GM10266 (cell line): Measurements from ENCODE around the gene CFAP410.

Experiments
- DNase-seq: peaks from one replicate; pipeline ENCODE4 v3.0.0; 2012; ENCODE audit errors: extremely low spot score
- CTCF ChIP-seq: IDR thresholded peaks from 2 replicates; pipeline ENCODE4 v1.5.1; 2012; ENCODE audit warnings: mild to moderate bottlenecking, low read depth; ENCODE audit not compliant: control insufficient read depth, insufficient read depth; ENCODE audit errors: missing control alignments

Gene CFAP410

GRCh38 chr21:44375761-44376241, 36.6 kb upstream of the CFAP410 start:
- no peak for DNase-seq
- TF ChIP-seq CTCF: no peak

GRCh38 chr21:44375281-44375651, 36.1 kb upstream of the CFAP410 start:
- no peak for TF ChIP-seq CTCF
- no peak for DNase-seq

GRCh38 chr21:44374601-44375280, 35.6 kb upstream of the CFAP410 start:
- no peak for TF ChIP-seq CTCF
- no peak for DNase-seq

GRCh38 chr21:44372616-44373015, 33.4 kb upstream of the CFAP410 start:
- DNase-seq: no peak
- TF ChIP-seq CTCF: no peak

GRCh38 chr21:44371596-44371995, 32.4 kb upstream of the CFAP410 start:
- no peak for DNase-seq
- TF ChIP-seq CTCF: no peak

GRCh38 chr21:44370786-44371410, 31.7 kb upstream of the CFAP410 start:
- TF ChIP-seq CTCF: no peak
- no peak for DNase-seq

DNA sequence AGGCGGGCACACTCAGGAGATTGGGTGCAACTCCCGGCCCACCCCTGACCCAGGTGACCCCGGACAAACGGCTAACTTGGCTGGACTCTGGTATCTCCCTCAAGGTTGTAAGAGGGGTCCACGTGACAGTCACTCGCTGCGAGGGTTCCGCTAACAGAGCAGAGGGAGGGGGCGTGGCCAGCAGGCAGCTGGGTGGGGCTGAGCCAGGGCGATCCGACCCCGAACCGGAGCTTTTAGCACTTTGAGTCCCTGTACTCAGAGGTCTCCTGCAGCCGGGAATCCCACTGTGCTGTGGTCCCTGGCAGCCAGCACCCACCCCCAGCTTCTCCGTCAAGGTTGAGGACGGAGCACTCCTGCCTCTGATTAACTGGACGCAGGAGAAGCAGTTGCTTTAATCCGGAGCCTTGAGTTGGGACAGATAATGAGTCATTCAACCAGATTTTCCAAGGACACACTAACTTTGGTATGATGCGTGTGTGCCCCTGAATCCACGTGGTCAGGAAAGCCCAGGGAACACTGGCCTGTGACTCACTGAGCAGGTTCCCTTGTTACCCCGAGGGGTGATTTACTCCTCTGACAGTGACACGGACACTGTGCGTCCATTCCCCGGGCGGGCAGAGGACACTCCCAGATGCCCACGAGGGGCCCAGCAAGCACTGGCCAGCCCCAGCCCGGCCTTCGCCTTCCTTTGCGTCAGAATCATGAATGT, 31.0 kb upstream of the CFAP410 start:
- no peak for DNase-seq
- no peak for TF ChIP-seq CTCF
